Measurements from ENCODE around the gene NELL2. TPM values are rescaled to one million over a fixed set of nuclear protein-coding genes. Genes with fewer than 3 reads are reported as not detected.

The NELL2 gene
- total RNA-seq, 4 donors from 2014 or later: 4.7 to 20.5 (median 9.3) TPM

DNA sequence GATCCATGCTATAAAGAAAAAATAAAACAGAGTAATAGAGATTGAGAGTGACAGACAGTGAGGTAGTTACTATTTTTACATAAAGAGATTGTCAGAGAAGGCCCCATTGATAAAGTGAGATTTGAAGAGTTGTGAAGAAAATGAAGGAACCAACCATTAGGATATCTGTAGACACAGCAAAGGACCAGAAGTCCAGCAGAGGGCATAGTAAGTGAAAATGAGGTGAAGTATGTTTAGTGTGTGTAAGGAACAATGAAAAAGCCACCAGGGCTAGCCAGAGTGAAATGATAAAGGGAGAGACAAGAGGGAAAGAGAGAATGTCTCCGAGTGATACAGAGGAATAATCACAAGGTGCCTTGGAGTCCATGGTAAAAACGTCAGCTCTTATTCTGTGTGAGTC lies 411.0 kb downstream of the NELL2 start:
- DNase-seq (ENCODE audit: low spot score in 2 of 2): no peak
- Histone ChIP-seq H3K9me3 (no peaks in the 10 kb centered on the region), H3K4me1 (no peaks in the 10 kb centered on the region), H3K27me3 (no peaks in the 10 kb centered on the region), H3K36me3 (no peaks in the 10 kb centered on the region), H3K4me3 (no peak overlapping the region), H3K27ac (no peak overlapping the region)
- TF ChIP-seq POLR2AphosphoS5 (IDR thresholded peaks at IDR 0.05) (no peak), EP300 (IDR thresholded peaks at IDR 0.05) (no peak), POLR2A (IDR thresholded peaks at IDR 0.05) (no peak)
- TF ChIP-seq, protein P1, sequence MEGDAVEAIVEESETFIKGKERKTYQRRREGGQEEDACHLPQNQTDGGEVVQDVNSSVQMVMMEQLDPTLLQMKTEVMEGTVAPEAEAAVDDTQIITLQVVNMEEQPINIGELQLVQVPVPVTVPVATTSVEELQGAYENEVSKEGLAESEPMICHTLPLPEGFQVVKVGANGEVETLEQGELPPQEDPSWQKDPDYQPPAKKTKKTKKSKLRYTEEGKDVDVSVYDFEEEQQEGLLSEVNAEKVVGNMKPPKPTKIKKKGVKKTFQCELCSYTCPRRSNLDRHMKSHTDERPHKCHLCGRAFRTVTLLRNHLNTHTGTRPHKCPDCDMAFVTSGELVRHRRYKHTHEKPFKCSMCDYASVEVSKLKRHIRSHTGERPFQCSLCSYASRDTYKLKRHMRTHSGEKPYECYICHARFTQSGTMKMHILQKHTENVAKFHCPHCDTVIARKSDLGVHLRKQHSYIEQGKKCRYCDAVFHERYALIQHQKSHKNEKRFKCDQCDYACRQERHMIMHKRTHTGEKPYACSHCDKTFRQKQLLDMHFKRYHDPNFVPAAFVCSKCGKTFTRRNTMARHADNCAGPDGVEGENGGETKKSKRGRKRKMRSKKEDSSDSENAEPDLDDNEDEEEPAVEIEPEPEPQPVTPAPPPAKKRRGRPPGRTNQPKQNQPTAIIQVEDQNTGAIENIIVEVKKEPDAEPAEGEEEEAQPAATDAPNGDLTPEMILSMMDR (IDR thresholded peaks at IDR 0.05): no peak
- WGBS: 87% methylated on average over 2 of the region's 2 CpGs

DNA sequence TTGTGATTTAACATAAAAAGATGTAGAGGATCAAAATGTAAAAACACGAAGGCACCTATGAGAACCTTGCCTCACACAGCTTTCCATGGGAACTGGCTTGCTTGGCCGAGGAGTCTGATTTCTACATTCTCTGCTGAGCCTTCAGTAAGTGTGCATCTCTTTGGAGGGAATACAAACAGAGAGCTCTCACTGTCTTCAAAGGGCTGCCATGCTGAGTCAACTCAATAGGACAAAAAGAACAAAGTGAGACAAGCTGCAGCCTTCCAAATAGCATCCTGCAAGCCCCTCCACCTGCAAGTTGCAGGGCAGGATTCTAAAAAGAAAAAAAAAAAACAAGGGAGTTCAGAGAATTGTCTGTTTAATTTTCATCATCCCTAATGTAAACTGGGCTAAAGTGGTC lies 411.9 kb downstream of the NELL2 start:
- Histone ChIP-seq H3K9me3 (no peaks in the 10 kb centered on the region), H3K4me1 (no peaks in the 10 kb centered on the region), H3K4me3 (no peak overlapping the region), H3K27me3 (no peaks in the 10 kb centered on the region), H3K27ac (no peak overlapping the region), H3K36me3 (no peaks in the 10 kb centered on the region)
- no peak for DNase-seq (ENCODE audit: low spot score in 2 of 2)
- TF ChIP-seq EP300 (IDR thresholded peaks at IDR 0.05) (no peak), POLR2AphosphoS5 (IDR thresholded peaks at IDR 0.05) (no peak), POLR2A (IDR thresholded peaks at IDR 0.05) (no peak)
- TF ChIP-seq, protein P1 (IDR thresholded peaks at IDR 0.05): no peak
- 53% methylated on average over 2 of the region's 2 CpGs for WGBS

- Histone ChIP-seq H3K9me3 (no peaks in the 10 kb centered on the region), H3K27me3 (no peaks in the 10 kb centered on the region)
- TF ChIP-seq, protein P1 (IDR thresholded peaks at IDR 0.05): no peak
- no peak for TF ChIP-seq EP300 (IDR thresholded peaks at IDR 0.05)
Measured at GRCh38 chr12:44462729-44463128, 413.4 kb downstream of the NELL2 start.

DNA sequence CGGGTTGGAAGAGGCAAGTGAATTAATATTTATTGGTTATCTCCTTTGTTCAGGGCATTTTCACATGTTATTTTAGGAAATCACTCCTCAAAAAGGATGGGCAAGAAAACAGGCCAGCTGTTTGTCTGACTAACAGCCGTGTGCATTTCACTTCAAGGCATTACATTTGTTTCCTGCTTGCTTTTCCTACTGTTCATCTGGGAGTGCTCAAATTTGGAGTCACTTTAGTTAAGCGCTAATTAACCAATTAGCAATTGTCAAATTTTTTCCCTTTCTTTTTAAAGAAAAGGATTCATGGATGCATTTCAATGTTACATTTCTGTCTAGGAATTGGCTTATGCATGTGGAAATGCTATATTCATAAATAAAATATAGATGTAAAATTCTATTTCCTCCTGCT lies 415.9 kb downstream of the NELL2 start:
- TF ChIP-seq POLR2AphosphoS5 (IDR thresholded peaks at IDR 0.05) (no peak), POLR2A (IDR thresholded peaks at IDR 0.05) (no peak), EP300 (IDR thresholded peaks at IDR 0.05) (no peak)
- TF ChIP-seq, protein P1 (IDR thresholded peaks at IDR 0.05): no peak
- no peak for DNase-seq (ENCODE audit: low spot score in 2 of 2)
- Histone ChIP-seq H3K4me3 (no peak overlapping the region), H3K27ac (no peak overlapping the region), H3K27me3 (no peaks in the 10 kb centered on the region), H3K9me3 (no peaks in the 10 kb centered on the region), H3K36me3 (no peaks in the 10 kb centered on the region), H3K4me1 (no peaks in the 10 kb centered on the region)
- 70% methylated on average over 3 of the region's 3 CpGs for WGBS

More at GRCh38 chr12:44462729-44463128, 413.4 kb downstream of the NELL2 start:
- Histone ChIP-seq H3K27ac (no peak overlapping the region), H3K4me3 (no peak overlapping the region), H3K36me3 (no peaks in the 10 kb centered on the region), H3K4me1 (no peaks in the 10 kb centered on the region)
- no peak for DNase-seq (ENCODE audit: low spot score in 2 of 2)

GRCh38 chr12:44459569-44459968 lies 416.5 kb downstream of the NELL2 start:
- no peaks in the 10 kb centered on the region for H3K4me1 ChIP-seq
- 67% methylated on average over 3 of the region's 3 CpGs for WGBS
- no peak for DNase-seq (ENCODE audit: low spot score in 2 of 2)
- no peaks in the 10 kb centered on the region for H3K9me3 ChIP-seq
- H3K27ac ChIP-seq: no peak overlapping the region
- TF ChIP-seq POLR2A (IDR thresholded peaks at IDR 0.05): no peak
- no peak for TF ChIP-seq EP300 (IDR thresholded peaks at IDR 0.05)
- TF ChIP-seq, protein P1 (IDR thresholded peaks at IDR 0.05): no peak
- TF ChIP-seq POLR2AphosphoS5 (IDR thresholded peaks at IDR 0.05): no peak
- H3K4me3 ChIP-seq: no peak overlapping the region
- no peaks in the 10 kb centered on the region for H3K36me3 ChIP-seq
- H3K27me3 ChIP-seq: no peaks in the 10 kb centered on the region

Other genes with a start within 250 kb of the NELL2 start
- 1 to 10 TPM in 1 of 4 donors, under 1 TPM in 2, not detected in 1; 0.40 to 1.1 (median 0.76) TPM for gene DBX2, start 174.8 kb upstream of the NELL2 start, total RNA-seq

Measured in suprapubic skin (tissue), 4 donors.